Measurements from ENCODE around the gene PLPP4.

PLPP4 gene

GRCh38 chr10:120457431-120458172 lies 575 bp downstream of the PLPP4 start:
- DNase-seq, result no peak

- DNase-seq, result no peak
These were observed 1.4 kb downstream of the PLPP4 start for GRCh38 chr10:120458432-120458831.

DNA sequence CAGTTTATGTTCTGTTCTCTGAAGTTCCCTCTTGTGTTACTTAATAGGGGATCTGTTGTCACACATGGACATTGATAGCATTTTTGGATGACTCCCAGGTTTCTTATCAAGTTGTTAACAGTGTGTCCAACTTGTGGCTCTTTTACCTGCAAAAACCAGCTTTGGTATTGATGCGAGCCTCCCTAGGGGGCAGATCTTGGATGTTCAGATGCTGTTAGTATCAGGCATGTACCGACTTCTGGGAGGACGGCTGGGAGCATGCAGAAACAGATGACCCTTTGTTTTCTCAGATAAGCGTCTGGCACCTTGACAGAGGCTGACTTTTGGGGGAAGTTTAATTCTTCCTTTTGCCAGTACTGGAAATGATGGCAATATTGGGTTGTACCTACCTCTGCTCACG lies 2.2 kb downstream of the PLPP4 start:
- DNase-seq, result no peak

DNA sequence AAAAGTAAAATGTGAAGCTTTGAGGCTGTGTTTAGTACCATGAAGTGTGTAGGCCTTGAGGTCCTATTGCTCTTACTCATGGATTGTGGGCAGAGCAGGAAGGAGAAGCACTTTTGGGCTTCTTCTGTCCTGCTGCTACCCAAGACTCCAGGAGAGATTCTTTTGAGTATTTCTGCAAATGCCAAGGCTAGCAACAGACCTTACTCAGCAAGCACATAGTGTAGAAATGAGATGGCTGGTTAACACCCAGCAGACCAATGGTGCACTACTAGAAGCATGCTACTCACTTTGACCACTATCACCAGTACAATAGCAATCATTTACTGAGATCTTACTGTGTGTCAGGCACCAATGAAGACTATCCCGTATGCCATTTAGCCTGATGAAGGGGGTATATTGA lies 3.2 kb downstream of the PLPP4 start:
- no peak for DNase-seq

GRCh38 chr10:120460776-120461175 lies 3.7 kb downstream of the PLPP4 start:
- no peak for DNase-seq

- DNase-seq, result no peak
These were observed 5.1 kb downstream of the PLPP4 start for GRCh38 chr10:120462018-120462682.

DNA sequence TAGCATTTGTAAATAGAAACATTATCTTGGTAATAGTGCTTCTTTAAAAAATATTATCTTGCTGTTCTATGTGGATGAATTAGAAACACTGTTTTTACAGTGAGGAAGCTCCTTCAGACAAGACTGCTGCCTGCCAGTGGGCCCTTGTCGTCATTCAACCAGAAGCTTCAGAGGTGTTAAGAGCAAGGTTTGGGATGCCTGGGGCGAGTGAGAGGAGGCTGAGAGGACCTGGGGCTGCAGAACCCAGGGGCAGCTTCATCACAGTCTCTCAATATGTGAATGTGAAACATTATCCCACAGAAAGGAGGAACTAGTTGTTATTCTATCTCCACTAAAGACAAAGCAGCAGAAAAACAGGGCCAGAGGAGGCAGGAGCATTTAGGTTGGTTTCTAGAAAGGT lies 8.1 kb downstream of the PLPP4 start:
- DNase-seq, result no peak

GRCh38 chr10:120466006-120466405 lies 9.0 kb downstream of the PLPP4 start:
- no peak for DNase-seq

- no peak for DNase-seq
These were observed 16.6 kb downstream of the PLPP4 start for GRCh38 chr10:120473593-120473992.

DNA sequence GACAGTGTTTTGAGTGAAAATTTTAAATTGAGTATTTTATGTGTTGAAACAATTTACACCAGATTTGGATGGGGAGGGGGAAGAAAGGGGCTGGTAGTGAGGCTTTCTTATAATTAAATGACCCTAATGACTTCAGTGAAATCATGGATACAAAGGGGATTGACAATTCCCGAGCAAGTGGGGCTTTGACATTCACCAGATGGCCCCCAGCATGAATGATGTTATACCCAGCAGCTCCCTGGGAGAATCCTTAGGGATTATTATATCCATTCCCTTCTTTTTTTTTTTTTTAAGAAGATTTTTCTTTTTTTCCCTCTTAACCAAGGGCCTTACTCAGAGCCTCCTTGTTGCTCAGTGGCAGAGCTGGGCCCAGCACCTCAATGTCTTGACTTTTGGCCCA lies 17.9 kb downstream of the PLPP4 start:
- DNase-seq, result no peak

DNA sequence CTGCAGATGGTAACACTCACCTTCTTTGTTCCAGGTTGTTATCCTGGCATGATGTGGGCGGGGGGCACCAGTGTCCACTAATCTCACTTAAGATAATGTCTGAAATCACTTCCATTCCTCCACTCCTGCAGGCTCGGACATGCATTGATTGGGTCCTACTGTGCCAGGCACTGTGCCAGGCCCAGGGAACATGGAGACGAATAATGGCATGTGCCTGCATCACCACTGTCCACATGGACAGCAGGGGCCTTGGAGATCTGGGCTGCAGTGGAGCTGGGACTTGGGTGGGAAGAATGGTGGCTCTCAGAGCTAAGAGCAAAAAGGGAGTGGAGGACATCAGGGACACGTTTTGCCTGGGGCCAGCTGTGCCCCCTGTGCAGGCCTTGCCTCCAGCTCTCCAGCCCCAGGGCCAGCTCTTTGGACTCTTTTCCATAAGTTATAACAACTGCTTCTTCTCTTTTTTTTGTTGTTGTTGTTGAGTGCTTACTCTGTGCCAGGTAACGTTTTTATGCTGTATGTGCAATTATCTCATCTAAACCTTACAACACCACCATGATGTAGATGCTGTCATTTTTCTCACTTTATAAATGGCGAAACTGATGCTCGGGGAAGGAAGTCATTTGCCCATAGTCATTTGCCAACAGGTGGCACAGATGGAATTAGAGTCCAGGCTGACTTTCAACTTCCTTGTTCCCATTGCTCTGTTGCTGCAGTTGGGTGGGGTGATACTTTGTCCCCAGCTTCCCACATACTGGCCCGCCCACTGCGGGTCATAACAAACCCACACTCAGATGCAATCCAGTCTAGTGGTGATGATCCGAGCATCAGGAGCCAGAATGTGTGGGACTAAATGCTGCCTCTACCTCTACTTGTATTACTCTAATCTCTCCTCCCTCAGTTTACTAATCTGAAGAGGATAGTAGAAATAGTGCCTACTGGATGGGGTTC lies 19.1 kb downstream of the PLPP4 start:
- no peak for DNase-seq

DNA sequence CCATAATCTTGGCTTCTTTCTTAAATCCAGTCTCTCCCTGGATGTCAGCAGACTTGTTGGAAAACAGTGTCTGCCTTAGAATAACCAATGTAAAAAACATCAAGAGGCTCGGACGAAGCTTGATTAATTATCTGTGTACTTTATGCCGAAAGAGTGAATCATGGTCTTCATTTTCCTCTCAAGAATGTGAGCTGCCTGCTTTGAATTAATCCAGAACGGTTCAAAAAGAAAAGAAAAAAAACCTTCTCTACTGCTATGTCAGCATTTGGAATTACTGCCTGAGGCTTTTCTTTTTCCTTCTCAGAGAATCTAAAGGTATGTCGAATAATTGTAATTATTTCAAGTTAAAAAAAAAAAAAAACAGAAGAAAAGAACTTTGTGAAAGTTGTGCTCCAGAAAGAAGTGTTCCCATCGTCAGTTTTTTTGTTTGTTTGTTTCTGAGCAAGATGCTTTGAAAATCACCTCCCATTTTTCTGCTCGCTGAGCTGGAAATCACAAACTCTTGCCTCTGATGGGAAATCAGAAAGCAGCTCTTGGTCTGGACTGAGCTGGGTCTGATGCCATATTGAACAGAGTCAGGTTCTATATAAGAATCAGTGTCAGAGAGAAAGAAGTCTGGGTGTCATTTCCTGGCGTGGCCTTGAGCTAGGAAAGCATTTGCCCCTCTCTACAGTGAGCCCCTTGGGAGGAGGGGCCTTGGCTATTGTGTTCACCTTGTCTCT lies 20.2 kb downstream of the PLPP4 start:
- no peak for DNase-seq

DNA sequence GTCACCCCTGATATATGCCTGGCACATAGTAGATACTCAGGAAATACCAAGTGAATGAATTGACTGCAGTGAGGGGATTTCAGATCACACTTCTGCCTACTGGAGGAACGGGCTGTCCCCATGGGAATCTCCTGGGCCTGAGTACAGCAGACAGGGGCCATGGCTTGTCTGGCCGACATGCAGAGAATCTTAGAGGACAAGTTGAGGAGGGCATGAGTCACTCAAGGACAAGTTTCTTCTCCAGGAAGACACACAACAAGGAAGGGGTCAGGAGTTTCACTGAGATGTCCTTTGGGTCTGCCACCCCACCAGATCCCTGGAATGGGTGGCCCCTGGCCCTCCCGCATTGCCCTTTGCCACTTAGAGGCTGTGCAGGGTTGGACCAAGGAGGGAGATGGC lies 20.7 kb downstream of the PLPP4 start:
- no peak for DNase-seq

DNA sequence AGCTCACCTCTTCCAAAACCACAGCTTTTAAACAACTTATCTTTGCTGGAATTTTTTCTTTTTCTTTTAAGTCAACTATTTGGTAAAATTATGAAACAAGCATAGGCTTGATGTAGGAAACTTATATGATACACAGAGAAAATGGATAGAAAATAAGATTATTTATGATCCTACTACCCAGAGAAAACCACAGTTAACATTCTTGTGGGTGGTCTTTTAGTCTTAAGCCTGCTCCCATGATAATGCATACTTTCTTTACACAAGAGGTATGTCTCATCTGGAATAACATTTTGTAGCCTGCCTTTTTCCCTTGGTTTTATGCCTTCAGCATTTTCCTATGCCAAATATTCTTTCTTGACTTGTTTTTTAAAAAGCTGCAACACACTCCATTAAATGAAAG lies 21.4 kb downstream of the PLPP4 start:
- DNase-seq, result no peak

- DNase-seq, result no peak
These were observed 22.5 kb downstream of the PLPP4 start for GRCh38 chr10:120479506-120479905.

- no peak for DNase-seq
These were observed 23.1 kb downstream of the PLPP4 start for GRCh38 chr10:120480065-120480600.

- DNase-seq, result no peak
These were observed 23.8 kb downstream of the PLPP4 start for GRCh38 chr10:120480848-120481247.

DNA sequence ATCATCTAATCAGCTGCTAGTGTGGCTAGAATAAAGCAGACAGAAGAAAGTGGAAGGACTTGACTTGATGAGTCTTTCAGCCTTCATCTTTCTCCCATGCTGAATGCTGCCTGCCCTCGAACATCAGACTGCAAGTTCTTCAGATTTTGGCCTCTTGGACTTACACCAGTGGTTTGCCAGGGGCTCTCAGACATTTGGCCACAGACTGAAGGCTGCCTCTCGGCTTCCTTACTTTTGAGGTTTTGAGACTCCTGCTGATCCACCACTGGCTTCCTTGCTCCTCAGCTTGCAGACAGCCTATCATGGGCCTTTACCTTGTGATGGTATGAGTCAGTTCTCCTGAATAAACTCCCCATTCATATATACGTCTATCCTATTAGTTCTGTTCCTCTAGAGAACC lies 26.0 kb downstream of the PLPP4 start:
- DNase-seq, result no peak

DNA sequence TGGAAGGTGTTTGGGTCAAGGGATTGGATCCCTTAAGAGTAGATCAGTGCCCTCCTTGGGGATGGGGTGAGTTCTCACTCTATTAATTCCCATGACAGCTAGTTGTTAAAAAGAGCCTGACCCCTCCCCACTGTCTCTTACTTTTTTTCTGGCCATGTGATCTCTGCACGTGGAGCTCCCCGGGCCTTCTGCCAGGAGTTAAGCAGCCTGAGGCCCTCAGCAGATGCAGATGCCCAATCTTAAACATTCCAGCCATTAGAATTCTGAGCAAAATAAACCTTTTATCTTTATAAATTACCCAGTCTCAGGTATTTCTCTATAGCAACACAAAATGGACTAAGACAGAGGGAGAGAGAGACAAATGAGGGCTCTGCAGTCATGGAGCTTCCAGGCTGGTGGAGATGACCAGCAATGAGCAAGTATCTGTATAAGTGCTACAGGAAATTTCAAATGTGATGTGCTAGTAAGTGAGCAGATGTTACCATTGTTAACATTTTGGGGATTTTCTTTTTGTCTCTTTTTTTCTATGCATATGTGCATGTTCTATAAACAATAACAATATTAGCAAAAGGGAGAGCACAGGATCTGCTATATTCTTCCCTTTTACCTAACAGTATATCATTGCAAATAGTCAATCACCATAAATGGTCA lies 26.7 kb downstream of the PLPP4 start:
- DNase-seq, result no peak

GRCh38 chr10:120485946-120486345 lies 28.9 kb downstream of the PLPP4 start:
- no peak for DNase-seq

DNA sequence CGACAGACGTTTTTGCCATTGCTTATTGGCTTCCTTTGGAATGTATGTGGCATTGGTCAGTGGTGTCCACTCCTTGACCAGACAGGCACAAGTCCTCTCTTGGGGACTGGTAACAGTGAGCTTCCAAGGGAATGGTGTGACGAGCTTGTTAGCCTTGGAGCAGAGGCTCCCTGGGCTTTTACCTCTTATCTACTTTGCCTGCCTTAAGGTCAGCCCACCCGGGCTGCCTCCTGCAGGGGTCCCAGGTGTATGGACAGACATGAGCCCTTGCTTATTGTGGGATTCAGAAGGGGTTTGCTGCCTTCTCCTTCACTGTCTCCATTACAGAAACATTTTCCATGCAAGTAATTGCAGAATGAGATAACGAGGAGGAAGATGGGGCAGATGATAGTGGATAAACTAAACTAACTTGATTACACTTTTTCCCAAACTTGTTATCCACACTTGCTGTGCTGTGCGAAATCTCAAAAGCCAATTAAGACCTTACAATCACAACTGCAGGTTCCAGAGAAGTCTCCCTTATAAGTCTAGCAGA lies 29.7 kb downstream of the PLPP4 start:
- no peak for DNase-seq

GRCh38 chr10:120490288-120490687 lies 33.3 kb downstream of the PLPP4 start:
- DNase-seq, result no peak
